D721Med (cell line): ENCODE data around the gene SH3RF3.

Experiments used
- DNase-seq: peaks from one replicate; pipeline ENCODE4 v3.0.0; 2011; ENCODE audit warnings: low spot score; ENCODE audit not compliant: insufficient read length
- FAIRE-seq: peaks from 2 replicates; lab custom pipeline; 2011; peaks lifted over from hg19 to GRCh38; lab: Jason Lieb, UNC
- CTCF ChIP-seq: IDR thresholded peaks from 2 replicates; pipeline ENCODE4 v1.5.1; 2012; ENCODE audit warnings: mild to moderate bottlenecking, control low read depth; ENCODE audit not compliant: insufficient read depth; ENCODE audit errors: missing control alignments

The SH3RF3 gene

GRCh38 chr2:109547280-109547679 lies 418.3 kb downstream of the SH3RF3 start:
- no peak for FAIRE-seq
- DNase-seq: no peak
- no peak for TF ChIP-seq CTCF

- DNase-seq (no peak), FAIRE-seq (no peak)
- TF ChIP-seq CTCF: no peak
Measured at GRCh38 chr2:109549016-109549590, 420.1 kb downstream of the SH3RF3 start.
